NCI-H2196 (cell line): Measurements from ENCODE around the gene CATSPERD.
"Not testable (repeated sequence)": the region's sequence is repeated elsewhere in the genome, so short reads cannot be mapped to it uniquely, and the experiment has no call there.

Experiments used
- DNase-seq: peaks from one replicate; lab custom pipeline; 2025; ENCODE audit not compliant: unreplicated experiment; lab: John Stamatoyannopoulos, UW

CATSPERD gene

GRCh38 chr19:5697022-5697889, 23.2 kb upstream of the CATSPERD start:
- no peak for DNase-seq

DNA sequence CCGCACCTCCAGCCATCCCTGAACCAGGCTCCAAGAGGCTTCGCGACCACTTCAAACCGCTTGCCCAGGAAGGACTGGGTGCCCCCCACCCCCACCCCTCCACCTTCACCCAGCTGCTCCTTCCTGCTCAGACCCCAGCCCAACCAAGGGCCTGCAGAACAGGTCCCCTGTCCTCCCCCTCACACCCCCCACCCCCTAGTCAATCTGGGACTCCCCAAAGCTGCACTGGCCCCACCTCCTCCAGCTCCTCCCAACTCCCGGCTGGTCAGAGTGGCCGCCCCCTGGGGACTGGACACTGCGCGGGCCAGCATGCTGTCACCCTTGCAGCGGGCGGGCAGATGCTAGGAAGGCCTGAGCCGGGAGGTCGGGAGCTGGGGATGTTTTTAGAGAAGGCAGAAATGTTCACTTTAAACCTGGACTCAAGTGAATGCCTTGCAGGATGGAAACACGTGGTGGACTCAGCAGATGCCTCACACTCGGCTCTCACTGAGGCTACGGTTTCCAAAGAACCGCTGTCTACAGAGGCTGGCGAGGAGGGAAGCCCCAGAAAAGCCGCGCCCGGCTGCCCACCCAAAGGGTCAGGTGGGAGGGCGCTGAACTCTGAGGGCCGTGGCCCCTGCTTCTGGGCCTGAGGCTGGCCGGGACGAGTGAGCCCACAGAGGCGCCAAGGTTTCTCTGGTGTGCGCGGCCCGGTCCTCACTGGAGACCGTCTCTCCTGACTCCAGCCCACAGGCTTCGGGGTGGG, 22.4 kb upstream of the CATSPERD start:
- DNase-seq, result no peak

- DNase-seq, result no peak
These were observed 21.6 kb upstream of the CATSPERD start for GRCh38 chr19:5698635-5699422.

DNA sequence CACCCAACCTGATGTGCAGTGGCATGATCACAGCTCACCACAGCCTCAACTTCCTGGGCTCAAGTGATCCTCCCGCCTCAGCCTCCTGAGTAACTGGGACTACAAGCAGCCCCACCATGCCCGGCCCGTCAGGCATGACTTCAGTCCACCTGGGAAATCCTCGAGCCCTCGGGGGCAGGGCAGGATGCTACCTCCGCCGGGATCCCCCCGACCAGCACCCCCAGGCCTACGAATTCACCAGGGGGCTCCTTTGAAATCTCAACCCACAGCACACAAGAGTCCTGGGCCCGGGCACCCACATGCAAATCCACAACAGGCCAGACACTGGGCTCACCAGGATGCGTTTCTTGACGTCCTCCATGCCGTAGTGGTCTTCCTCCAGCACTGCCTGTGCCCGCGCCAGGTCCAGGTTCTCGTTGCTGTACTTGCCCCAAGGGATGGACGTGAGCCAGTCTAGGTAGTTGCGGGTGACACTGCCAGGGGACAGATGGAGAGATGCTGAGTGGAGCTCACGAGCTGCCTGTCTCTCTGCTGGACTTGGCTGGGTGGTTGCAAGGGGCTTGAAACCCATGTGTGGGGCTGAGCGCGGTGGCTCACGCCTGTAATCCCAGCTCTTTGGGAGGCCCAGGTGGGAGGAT, 19.9 kb upstream of the CATSPERD start:
- no peak for DNase-seq

GRCh38 chr19:5702053-5702410, 18.4 kb upstream of the CATSPERD start:
- not testable (repeated sequence) for DNase-seq

- no peak for DNase-seq
These were observed 16.3 kb upstream of the CATSPERD start for GRCh38 chr19:5703819-5704818.

- DNase-seq, result no peak
These were observed 14.9 kb upstream of the CATSPERD start for GRCh38 chr19:5705552-5705951.

DNA sequence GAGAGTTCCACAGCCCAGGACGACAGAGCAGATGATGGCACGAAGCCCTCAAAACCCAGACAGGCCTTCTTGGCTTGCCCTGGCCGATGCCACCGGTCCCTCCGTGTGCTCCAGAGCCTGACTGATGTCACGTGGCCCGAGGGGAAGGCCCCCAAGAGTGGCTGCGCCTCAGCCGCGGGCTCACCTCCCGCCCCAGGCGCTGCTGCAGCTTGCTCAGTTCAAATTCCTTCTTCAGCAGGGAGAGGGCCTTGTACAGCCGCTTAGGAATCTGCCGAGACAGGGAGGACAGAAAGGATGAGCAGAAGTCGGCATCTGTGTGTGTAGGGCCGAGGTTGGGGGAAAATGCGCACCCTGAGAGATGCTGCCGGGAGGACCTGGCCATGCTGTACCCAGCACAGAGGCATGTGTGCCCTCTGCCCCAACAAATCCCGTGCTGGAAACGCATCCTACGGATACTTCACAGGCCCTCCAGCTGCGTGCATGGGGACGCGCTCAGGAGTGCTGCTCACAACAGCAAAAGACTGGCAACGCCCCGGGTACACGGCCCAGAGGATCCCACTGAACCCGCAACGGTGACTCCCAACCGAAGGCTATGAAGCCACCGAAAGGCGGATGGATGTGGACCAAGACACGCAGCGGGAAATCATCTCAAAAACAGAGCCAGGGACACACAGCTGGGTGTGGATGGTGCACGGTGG, 13.4 kb upstream of the CATSPERD start:
- DNase-seq, result no peak

GRCh38 chr19:5707576-5708575, 12.6 kb upstream of the CATSPERD start:
- DNase-seq, result no peak

GRCh38 chr19:5711025-5711424, 9.4 kb upstream of the CATSPERD start:
- DNase-seq, result no peak

- DNase-seq, result no peak
These were observed 8.7 kb upstream of the CATSPERD start for GRCh38 chr19:5711713-5712161.

DNA sequence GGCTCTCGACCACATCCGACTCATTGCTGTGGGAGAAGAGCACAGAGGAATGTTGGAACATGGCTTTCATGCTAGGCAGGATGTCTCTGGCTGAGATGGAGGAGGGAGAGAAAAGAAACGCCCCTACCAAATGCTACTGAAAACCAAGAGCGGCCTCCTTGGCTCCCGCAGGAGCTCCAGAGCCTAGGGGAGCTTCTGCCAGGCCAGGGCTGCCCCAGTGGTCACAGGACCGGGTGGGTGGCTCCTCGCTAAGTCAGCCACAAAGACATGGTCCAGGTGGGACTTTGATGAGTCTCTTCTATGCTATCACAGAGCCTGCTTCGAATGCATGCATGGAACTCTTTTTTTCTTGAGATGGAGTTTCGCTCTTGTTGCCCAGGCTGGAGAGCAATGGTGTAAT, 7.2 kb upstream of the CATSPERD start:
- DNase-seq, result no peak

DNA sequence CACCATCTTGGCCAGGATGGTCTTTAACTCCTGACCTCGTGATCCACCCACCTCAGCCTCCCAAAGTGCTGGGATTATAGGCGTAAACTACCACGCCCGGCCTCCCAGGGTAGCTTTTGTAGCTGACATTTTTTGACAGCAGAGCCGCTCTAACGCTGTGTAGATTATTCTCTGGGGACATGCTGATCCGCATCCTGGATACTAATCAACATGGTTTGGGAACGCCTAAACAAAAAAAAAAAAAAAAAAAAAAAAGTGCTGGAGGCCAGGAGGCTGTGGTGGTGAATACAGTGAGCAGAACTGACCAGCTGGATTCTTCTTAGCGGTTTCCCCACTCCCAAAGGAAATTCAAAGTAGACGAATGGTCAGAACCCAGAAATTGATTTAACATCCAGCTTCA, 5.6 kb upstream of the CATSPERD start:
- DNase-seq, result no peak

DNA sequence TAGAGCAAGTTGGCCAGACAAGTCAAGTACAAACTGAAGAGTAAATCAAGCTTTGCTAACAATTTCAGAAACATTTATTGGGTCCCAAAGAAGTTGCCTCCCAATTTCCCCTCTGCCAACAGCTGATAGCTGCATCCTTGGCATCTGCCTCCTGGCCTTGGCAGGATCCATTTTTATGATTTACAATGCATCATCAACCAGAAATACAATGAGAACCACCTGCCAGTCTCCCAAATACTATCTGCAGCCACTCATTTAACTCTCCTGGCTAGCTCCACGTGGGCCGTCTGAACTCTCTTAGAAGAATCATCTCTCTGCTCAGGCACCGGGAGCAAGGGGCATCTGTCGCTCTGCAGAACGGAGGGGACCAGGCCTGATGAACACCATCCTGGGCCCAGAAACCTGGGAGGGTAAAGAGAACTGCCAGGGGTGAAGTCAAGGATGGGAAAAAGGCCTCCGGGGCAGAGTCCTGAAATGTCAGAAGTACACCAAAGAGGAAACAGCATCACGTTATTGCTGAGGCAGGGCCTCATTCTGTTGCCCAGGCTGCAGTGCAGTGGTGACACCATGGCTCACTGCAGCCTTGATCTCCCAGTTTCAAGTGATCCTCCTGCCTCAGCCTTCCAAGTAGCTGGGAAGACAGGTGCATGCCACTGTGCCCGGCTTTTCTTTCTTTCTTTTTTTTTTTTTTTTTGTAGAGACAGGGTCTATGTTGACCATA, 3.1 kb upstream of the CATSPERD start:
- DNase-seq, result no peak

GRCh38 chr19:5718037-5718578, 2.3 kb upstream of the CATSPERD start:
- DNase-seq, result no peak

- DNase-seq, result no peak
These were observed 1.7 kb upstream of the CATSPERD start for GRCh38 chr19:5718579-5719273.
